Measurements from ENCODE around the gene OR4B1. TPM values are rescaled to one million over a fixed set of nuclear protein-coding genes. Genes with fewer than 3 reads are reported as not detected.
"Not testable (repeated sequence)": the region's sequence is repeated elsewhere in the genome, so short reads cannot be mapped to it uniquely, and the experiment has no call there.

Gene OR4B1
- total RNA-seq, 4 donors from 2014 or later: not detected

GRCh38 chr11:48207881-48208280 lies 8.7 kb upstream of the OR4B1 start:
- Histone ChIP-seq H3K36me3 (no peaks in the 10 kb centered on the region), H3K4me1 (no peaks in the 10 kb centered on the region), H3K4me3 (no peak overlapping the region), H3K27me3 (peaks cover 0 to 4% (median 0%) of the 10 kb centered on the region in 4 donors), H3K9me3 (no peaks in the 10 kb centered on the region), H3K27ac (replicated peaks in 1 of 4) (no peak overlapping the region)
- intact Hi-C loops (cut with DNase I): no loop called here
- TF ChIP-seq POLR2AphosphoS5 (IDR thresholded peaks at IDR 0.05) (no peak), POLR2A (IDR thresholded peaks at IDR 0.05; ENCODE audit: low read depth) (no peak), EP300 (IDR thresholded peaks at IDR 0.05) (no peak)
- TF ChIP-seq, protein P1, sequence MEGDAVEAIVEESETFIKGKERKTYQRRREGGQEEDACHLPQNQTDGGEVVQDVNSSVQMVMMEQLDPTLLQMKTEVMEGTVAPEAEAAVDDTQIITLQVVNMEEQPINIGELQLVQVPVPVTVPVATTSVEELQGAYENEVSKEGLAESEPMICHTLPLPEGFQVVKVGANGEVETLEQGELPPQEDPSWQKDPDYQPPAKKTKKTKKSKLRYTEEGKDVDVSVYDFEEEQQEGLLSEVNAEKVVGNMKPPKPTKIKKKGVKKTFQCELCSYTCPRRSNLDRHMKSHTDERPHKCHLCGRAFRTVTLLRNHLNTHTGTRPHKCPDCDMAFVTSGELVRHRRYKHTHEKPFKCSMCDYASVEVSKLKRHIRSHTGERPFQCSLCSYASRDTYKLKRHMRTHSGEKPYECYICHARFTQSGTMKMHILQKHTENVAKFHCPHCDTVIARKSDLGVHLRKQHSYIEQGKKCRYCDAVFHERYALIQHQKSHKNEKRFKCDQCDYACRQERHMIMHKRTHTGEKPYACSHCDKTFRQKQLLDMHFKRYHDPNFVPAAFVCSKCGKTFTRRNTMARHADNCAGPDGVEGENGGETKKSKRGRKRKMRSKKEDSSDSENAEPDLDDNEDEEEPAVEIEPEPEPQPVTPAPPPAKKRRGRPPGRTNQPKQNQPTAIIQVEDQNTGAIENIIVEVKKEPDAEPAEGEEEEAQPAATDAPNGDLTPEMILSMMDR (IDR thresholded peaks at IDR 0.05): no peak
- 83% methylated on average over 2 of the region's 2 CpGs for WGBS
- no peak for DNase-seq (ENCODE audit: extremely low spot score)

DNA sequence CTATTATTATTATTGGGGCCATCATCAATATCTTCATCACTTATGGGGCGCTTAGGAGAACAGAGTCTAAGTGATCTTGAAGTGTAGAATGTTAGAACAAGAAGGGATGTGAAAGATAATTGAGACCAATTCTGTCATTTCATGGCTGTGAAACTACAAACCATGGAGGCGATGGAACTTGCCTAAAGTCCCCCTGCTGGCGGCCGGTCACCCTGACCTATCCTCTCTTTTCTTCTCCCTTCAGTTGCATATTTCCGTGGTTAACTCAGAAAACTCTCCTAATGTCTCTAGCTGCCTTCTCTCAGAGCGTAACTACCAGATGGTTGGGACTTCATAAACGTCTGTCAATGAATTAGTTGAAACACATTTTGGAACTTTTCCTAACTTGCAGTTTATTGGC lies 6.6 kb upstream of the OR4B1 start:
- peaks cover 0 to 4% (median 0%) of the 10 kb centered on the region in 4 donors for H3K27me3 ChIP-seq
- TF ChIP-seq POLR2A (IDR thresholded peaks at IDR 0.05; ENCODE audit: low read depth): no peak
- TF ChIP-seq, protein P1 (IDR thresholded peaks at IDR 0.05): peak in 1 of 3 experiments; percentile 9
- H3K4me1 ChIP-seq: no peaks in the 10 kb centered on the region
- H3K36me3 ChIP-seq: no peaks in the 10 kb centered on the region
- 23% methylated on average over 7 of the region's 7 CpGs for WGBS
- H3K4me3 ChIP-seq: no peak overlapping the region
- no peak overlapping the region for H3K27ac ChIP-seq (replicated peaks in 1 of 4)
- intact Hi-C loops (cut with DNase I): no loop called here
- H3K9me3 ChIP-seq: no peaks in the 10 kb centered on the region
- DNase-seq (ENCODE audit: extremely low spot score): no peak

GRCh38 chr11:48228761-48229160 lies 12.2 kb downstream of the OR4B1 start:
- no peak for TF ChIP-seq POLR2AphosphoS5 (IDR thresholded peaks at IDR 0.05)
- no peak for TF ChIP-seq POLR2A (IDR thresholded peaks at IDR 0.05; ENCODE audit: low read depth)
- no peak for TF ChIP-seq EP300 (IDR thresholded peaks at IDR 0.05)
- TF ChIP-seq, protein P1 (IDR thresholded peaks at IDR 0.05): no peak
- intact Hi-C loops (cut with DNase I): no loop called here
- WGBS: 88% methylated on average over 17 of the region's 18 CpGs
- Histone ChIP-seq H3K36me3 (no peaks in the 10 kb centered on the region), H3K27ac (replicated peaks in 1 of 4) (no peak overlapping the region), H3K27me3 (peaks cover 0 to 4% (median 0%) of the 10 kb centered on the region in 4 donors), H3K4me1 (no peaks in the 10 kb centered on the region), H3K9me3 (peaks cover 0 to 13% (median 3%) of the 10 kb centered on the region in 4 donors), H3K4me3 (no peak overlapping the region)
- no peak for DNase-seq (ENCODE audit: extremely low spot score)

GRCh38 chr11:48230057-48230456 lies 13.4 kb downstream of the OR4B1 start:
- 88% methylated on average over 11 of the region's 11 CpGs for WGBS

DNA sequence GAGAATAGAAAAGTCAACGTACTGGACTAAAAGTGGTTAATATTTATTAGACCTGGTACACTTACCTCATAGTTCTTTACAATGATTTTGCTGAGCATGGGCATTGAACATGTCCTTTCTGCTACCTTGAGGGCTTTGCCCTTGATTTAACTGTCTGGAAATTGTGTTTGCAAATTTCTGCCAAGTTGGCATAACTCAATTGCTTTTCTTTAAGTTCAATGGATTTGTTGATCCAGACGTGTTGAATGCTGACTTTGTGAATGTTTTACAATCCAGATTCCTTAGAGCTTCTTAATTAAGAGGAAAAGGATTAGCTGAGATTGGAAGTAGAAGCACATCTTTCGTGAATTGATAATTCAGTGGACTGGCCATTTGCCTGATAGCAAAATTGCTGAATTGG lies 21.1 kb downstream of the OR4B1 start:
- no peak for TF ChIP-seq POLR2A (IDR thresholded peaks at IDR 0.05; ENCODE audit: low read depth)
- TF ChIP-seq, protein P1 (IDR thresholded peaks at IDR 0.05): no peak
- TF ChIP-seq POLR2AphosphoS5 (IDR thresholded peaks at IDR 0.05): no peak
- TF ChIP-seq EP300 (IDR thresholded peaks at IDR 0.05): no peak
- no peaks in the 10 kb centered on the region for H3K27me3 ChIP-seq
- no peaks in the 10 kb centered on the region for H3K4me1 ChIP-seq
- intact Hi-C loops (cut with DNase I): no loop called here
- peaks cover 0 to 4% (median 2%) of the 10 kb centered on the region in 4 donors for H3K9me3 ChIP-seq
- no peak for DNase-seq (ENCODE audit: extremely low spot score)
- 52% methylated on average over 3 of the region's 3 CpGs for WGBS
- no peak overlapping the region for H3K4me3 ChIP-seq
- no peaks in the 10 kb centered on the region for H3K36me3 ChIP-seq
- no peak overlapping the region for H3K27ac ChIP-seq (replicated peaks in 1 of 4)

More at GRCh38 chr11:48230057-48230456, 13.4 kb downstream of the OR4B1 start:
- H3K4me3 ChIP-seq; H3K27ac ChIP-seq (replicated peaks in 1 of 4); H3K36me3 ChIP-seq; DNase-seq (ENCODE audit: extremely low spot score); H3K27me3 ChIP-seq; H3K4me1 ChIP-seq; intact Hi-C loops (cut with DNase I): not testable (repeated sequence)
- H3K9me3 ChIP-seq: peaks cover 0 to 13% (median 3%) of the 10 kb centered on the region in 4 donors
